DMS153 treated with DMSO at 0.1 percent for 48 hours (cell line): ENCODE data around the gene ETFA.

Source experiments
- DNase-seq: peaks from one replicate; lab custom pipeline; 2025; ENCODE audit not compliant: unreplicated experiment; lab: John Stamatoyannopoulos, UW

Gene ETFA

DNA sequence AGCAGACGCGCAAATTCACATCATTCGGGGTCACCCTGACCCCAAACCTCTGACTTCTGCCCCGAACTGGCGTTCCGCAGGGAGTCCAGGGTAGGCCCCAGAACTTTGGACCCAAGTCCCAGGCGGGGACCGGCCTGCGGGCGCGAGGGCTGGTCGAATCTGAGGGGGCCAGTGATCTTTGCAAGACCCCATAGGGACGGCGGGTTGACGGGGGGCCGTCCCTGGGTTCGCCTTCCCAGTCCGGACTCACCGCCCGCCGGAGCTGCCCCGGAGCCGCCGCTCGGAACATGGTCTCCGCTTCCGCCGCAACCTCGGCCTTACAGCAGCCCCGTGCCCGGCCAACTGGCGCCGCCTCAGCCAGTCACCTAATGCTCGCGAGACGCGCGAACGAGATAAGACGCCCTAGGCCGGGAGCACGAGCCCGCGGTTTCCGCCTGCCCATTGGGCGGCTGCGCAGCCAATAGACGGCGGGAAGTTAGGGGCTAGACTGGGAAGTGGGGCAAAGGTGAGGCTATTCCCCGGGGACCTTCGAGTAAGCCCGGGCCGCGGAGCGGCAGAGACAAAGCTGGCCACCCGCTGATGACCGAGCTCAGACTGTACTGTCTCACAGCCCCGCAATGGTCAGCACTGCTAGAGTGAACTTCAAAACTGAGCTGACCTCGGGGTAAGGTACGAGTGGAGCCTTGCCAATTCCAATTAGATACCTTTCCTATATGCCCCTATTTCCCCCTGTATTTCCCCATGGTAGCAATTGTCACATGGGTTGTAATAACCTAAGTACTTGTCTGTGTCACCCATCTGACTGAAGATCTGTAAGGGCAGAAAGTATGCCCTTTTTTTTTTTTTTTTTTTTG lies at the start of gene ETFA:
ETFA (minus strand) TSS at position 370 of the 854 bp plus-strand sequence; CDS start at position 289, 81 bp downstream.
- DNase-seq: peak; percentile 66

DNA sequence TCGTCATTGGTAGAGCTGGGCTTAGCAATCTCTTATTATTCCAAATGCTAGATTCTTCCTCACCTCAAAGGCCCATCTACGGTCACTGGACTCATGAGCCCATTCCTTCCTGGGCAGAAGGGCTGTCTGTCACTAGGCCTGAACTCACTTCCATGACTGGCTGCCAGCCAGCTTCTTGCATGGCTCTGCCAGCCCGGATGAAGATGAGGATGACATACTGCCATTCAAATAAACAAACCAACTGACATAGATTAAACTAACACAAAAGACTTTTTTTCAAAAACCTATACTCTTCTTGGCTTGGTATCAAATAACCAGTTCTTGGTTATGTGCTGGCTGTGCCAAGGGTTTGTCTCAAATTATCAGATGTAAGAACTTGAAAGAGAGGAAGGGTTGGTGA lies 49.1 kb upstream of the ETFA start:
- no peak for DNase-seq

DNA sequence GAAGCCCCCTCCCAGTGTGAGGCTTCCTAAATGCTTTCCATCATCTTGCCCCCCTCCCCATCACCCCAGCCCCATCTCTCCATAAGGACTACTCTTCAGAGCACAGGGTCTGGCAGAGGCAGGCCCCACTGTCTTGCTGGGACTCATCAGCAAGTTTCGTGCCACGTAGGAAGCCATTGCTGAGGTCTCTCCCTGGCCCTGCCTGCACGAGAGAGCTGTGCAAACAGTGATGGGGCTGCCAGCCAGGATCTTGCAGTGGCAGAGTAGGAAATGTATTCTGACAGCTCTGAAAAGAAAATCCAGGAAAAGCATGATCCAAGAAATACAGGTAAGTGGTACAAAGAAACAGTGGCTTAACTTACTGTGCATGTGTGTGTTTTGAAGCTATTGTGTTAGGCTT lies 47.9 kb upstream of the ETFA start:
- no peak for DNase-seq

DNA sequence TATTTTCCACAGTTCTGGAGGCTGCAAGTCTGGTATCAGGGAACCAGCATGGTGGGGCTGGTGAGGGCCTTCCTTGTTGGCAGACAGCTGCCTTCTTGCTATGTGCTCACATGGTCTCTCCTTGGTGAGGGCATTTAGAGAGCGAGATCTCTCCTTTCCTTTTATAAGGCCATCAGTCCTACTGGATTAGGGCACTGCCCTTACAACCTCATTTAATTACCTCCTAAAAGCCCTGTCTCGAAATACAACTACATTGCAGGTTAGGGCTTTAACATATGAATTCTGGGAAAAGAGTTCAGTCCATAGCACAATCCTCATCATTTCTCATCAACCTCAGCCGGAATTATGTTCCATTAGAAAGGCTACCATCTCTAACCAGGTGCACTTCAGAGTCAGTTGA lies 47.2 kb upstream of the ETFA start:
- DNase-seq: no peak

DNA sequence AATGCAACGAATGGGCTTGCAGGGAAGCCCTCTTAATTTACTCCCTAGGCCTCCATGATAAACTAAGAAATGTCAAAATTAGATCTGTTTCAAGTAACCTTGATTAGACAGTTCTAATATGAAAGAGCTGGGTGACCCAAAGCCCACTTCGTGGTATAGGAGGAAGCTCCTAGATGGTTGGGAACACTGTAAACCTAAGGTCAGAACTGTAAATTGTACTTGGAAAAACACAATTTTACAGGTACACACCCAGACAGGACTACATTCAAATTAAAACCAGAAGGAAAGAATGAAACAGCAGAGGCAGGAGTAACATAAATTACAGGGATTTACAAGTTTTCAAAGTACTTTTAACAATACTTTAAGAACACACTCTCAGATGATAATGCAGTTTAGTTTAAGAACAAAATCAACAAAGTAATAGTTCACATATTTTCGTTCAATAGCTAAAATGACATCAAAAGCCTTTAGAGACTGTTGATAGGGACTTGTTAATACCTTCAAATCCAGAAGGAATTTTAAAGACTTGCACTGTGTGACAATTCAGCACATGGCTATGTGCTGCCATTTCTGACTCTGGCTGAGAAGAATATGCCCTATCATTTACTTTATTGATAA lies 43.7 kb upstream of the ETFA start:
- DNase-seq: no peak

DNA sequence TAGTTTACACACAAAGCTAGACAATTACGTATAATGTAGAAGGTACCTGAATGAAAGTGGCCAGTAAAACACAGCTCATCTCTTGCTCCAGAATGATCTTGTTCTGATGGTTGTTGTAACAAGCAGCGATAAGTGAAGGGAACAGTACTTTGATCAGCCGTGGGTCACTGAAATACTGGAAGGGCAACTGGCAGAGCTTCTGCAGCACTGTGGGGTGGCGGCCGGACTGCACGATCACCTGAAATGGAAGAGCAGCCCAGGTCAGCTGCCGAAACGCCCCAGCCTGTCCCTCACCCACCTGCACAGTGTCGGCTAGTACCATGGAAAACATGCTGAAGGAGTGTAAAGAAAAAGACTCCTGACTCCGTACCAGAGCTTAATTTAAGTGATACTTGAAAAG lies 42.6 kb upstream of the ETFA start:
- DNase-seq: no peak

DNA sequence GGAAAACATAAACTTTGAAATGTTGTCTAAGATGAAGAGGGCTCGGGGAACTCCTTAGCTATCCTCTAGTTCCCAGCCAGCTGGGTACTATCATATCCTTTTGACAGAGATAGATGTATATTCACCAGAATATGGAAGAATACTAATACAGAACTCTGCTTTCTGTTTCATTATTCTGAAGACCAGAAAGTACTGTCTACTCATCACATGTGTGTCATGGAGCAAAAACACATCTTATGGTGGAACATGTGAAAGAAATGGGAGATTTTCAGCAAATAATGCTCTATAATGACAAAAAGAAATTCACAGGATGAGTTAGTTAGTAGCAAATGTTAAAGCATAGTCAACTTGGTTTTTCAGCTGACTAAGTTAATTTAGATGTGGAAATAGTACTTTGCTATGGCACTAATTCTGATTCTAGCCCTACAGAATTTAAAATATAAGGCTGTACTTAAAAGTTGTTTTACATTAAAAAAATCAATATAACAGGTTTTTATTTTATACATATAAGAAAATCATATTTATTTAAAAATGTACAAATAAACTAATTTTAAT lies 41.8 kb upstream of the ETFA start:
- no peak for DNase-seq

DNA sequence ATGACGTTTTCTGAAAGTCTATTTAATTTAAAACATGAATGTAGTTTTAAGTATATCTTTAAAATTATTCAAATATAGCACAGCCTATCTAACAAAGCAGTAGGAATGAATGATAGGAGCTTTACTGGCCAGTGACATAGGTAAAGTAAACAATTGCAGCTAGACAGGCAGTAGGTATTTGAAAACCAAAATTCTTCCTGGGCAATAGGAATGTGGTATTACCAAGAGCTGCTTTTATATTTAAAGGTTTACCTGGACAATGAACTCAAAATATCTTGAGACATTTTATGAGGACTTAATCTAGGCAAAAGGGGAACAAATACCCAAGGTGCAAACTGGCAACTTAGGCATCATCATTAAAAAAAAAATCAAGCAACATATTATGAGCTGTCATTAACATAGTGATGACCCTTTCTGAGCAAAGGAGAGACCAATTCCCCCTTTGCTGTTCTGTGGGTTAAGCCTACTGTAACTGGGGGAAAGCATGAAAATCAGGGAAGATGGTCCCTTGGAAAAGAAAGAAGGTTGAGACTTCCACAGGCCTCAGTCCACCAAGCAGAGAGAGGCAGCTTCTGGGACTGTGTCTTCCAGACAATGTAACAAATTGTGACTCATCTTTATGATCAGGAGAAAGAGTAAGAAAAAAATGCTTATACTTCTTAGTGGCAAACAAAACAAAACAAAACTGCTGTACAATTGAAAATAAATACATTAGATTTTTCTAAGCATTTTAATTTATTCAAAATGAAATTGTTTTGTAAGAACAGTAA lies 38.2 kb upstream of the ETFA start:
- DNase-seq: no peak

DNA sequence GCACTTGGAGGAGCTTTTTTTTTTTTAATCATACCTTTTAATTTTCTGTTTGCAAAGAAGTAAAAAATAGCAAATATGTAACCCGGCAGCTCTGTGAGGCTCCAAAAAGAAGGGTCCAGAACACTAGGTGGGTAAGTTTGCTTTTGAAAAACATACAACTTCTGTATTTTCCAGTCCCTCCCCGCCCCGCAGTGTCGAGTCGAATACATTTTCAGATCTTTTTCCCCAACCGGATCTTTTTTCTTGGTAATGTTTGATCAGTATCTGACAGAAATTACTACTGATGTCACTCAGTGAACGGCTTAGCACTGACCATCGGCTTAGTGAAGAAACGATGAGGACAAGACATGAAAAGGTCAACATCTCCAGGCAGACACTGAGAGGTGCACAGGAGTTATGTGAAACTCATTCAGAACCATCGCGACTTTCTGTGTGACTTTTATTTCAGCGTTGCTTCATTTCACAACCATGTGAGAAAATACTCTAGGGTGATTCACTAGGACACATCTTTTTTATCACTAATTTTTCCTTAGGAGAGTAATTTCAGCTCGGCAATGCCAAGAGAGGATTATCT lies 36.3 kb upstream of the ETFA start:
- no peak for DNase-seq

DNA sequence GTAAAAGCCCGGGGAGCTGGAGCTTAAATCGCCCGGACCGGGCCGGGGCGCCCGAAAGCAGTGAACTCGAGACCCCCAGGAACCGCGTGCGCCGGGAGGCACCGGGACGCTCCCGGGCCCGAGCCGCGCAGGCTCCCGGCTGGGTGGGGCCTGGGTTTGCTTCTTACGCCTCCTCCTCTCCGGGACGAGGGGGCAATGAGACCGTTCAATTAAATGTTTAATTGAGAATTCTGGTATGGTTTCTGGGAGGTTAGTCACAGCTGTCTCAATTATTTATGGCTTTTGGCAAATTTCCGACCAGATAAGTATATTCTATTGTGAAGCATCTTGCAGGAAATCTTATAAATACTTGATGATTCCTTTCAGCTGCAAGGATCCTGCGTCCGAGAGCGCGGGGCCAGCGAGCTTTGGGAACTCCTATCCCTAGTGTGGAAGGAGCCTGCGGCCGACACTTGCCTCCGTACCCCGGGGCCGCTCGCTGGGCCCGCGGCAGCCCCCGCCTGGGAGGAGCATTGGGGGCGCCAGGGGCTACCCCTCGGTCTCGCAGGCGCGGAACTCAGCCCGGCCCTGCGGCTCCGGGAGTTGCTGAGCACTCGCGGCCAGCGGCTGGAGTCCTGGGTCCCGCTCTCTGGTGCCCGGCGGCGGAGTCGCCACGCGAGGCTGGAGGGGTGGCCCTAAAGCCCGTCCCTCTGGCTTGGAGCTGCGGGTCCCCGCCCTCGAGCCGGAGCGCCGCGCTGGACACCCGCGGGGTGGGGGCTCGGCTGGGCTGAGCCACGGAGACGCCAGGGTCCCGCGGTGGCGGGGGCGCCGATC lies 35.6 kb upstream of the ETFA start:
- no peak for DNase-seq

DNA sequence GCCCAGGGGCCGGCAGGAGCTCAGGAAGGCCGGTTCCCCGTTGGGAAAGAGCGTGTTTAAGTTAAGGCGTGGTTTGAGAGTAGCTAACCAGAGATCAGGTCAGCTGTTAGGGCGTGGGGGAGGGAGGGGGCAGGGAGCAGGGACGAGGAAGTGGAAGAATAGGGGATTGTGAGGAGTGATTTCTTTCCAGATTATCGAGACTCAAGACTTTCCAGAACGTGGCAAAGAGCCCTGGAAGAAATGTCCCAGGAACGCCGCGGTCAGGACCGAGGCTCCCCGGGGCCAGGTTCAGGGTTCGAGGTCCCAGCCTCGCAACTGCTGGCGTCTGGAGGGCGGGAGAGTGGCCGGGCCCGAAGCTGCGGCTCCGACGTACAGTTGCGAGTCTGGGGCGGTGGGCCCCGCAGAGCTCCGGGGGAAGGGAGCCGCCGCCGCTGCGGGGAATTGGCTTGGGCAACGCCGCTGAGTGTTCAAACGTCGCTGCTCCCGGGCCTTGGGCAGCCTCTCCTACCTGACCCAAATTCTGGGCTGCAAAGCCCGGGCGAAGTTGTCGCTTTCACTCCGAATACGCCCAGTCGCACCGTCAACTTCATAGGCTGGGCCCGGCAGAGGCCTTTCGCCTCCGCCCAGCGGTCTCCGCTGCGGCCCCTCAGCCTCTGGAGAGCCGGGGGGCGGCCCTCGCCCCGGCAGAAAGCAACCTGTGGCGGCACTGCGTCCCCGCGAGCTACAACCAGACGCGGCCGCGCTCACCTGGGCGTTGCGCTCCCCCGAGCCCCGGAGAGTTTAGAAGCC lies 34.8 kb upstream of the ETFA start:
- DNase-seq: no peak

DNA sequence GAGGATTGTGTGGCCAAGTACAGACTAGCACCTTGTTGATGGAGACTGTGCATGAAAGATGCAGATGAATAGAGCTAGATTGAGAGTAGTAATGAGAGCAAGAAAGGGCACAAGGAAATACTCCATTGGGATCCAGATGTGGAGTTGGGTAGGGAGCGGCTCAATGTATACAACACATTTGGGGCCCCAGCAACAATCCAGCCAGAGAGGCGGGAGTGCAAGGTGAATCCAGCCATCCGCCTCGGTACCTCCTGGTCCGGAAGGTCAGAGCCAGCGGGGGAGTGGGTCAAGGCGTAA lies 34.3 kb upstream of the ETFA start:
- no peak for DNase-seq

DNA sequence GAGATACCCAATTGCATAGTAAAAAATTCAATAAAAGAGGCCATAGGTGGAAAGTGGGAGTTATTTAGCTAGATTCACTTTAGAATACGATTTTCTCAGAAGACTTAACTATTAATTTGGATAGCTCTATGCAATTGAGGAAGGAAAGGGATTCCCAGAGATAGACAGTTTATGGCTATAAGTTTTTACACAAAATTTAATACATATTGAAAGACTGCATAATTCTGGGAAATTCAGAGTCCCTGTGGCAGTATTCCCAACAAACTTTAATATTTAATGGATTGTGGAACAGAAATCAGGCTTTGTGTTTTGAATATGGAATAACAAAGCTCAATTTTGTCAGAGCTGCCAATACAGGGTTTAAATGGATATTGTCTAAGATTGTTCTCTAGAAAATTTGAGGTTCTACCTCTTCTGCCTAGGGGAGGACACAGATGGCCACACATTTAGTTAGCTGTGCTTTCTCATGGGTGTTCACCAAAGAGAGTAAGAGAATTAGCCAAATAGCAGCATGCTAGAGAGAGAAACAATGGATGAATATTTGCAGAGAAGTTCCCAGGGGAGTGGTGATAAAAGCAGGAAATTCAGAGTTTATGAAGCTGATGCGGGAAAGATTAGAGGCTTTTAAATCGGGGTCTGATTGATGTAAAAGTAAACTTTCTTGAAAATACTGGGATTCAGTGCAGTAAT lies 33.8 kb upstream of the ETFA start:
- no peak for DNase-seq

DNA sequence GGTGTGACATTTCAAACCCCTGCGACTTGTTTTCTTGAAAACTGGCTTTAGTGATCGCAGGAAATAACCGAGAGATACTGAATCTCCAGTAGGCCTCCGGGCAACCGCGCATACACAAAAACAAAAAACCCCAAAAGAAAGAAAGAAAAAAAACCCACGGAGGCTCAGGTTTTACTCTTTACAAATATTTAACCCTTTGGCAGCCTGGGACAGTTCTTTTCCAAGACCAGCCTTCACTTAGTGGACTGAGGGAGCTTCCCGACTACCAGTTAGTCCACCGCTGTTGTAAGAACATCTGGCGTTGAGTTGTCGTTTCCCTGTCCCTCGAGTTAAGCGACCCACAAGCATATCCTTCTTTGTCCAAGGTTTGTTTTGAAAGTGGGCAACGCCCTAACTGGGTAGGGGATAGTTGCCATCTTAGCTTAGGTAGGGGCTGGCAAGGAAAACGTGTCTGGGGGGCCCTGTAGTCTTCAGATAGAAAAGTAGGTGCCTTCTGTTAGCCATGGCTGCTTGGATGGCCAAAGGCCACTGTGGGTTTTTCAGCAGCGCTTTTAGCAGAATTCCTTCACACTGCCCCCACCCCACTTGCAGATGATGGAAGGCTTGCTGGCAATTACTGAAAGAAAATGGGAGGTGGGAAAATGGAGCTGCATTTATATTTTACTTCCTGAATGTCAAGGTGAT lies 32.2 kb upstream of the ETFA start:
- DNase-seq: no peak

DNA sequence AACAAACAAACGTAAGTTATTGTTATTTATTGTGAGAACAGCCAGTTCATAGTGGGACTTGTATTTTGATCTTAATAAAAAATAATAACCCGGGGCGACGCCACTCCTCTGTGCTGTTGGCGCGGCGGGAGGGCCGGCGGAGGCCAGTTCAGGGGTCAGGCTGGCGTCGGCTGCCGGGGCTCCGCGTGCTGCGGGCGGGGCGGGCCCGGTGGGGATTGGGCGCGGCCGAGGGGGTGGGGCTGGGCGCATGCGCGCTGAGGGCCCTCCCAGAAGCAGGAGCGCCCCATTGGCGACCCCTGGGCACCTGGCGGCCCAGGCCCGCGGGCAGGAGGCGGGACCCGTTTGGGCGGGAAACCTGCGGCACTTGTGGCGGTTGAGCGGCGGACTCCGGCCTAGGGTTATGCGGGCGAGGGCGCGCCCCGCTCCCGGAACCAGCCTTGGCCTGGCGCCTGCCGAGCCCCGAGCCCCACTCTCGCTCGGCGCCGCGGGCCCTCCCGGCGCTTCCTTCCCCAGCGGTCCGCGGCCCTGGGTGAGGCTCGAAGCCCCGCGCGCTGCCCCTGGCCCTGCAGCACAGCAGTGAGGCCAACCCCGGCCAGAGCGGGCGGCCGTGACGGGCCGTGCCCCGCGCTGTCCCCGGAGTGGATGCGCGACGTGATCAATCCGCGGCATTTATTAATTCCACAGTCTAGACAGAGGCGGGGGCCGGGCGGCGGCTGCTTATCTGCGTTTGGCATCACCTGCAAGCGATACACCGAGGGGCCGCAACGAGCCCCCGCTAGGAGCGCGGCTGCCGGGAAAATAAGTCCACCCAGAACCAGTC lies 31.3 kb upstream of the ETFA start:
- DNase-seq: no peak

DNA sequence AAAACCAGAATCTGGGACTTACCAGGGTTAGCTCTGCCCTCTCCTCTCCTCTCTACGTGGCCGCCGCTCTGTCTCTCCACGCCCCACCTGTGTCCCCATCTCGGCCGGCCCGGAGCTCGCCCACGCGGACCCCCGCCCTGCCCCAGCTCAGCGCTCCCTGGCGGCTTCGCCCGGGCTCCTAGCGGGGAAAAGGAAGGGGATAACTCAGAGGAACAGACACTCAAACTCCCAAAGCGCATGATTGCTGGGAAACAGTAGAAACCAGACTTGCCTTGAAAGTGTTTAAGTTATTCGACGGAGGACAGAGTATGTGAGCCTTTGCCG lies 30.8 kb upstream of the ETFA start:
- no peak for DNase-seq

DNA sequence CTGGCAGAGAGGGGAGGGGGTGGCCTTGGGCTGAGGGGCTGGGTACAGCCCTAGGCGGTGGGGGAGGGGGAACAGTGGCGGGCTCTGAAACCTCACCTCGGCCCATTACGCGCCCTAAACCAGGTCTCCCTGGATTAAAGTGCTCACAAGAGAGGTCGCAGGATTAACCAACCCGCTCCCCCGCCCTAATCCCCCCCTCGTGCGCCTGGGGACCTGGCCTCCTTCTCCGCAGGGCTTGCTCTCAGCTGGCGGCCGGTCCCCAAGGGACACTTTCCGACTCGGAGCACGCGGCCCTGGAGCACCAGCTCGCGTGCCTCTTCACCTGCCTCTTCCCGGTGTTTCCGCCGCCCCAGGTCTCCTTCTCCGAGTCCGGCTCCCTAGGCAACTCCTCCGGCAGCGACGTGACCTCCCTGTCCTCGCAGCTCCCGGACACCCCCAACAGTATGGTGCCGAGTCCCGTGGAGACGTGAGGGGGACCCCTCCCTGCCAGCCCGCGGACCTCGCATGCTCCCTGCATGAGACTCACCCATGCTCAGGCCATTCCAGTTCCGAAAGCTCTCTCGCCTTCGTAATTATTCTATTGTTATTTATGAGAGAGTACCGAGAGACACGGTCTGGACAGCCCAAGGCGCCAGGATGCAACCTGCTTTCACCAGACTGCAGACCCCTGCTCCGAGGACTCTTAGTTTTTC lies 30.2 kb upstream of the ETFA start:
- no peak for DNase-seq
